Neural progenitor cell (in vitro differentiated cells): ENCODE measurements around the gene ADA. TPM values are rescaled to one million over a fixed set of nuclear protein-coding genes. Genes with fewer than 3 reads are reported as not detected.
"Not testable (repeated sequence)": the region's sequence is repeated elsewhere in the genome, so short reads cannot be mapped to it uniquely, and the experiment has no call there.

Experiments
- DNase-seq: peaks from one replicate; pipeline ENCODE4 v3.0.0-alpha.2; 2016; ENCODE audit warnings: low spot score
- H2AFZ ChIP-seq: fragments of 200-600 bp; sonication (generic); replicated peaks from 2 replicates; pipeline ENCODE4 v1.6.1; 2016; ENCODE audit warnings: antibody characterized with exemption
- H3F3A ChIP-seq: fragments of 200-600 bp; sonication (generic); 2 replicates; pipeline ENCODE4 v1.6.1; 2016; ENCODE audit warnings: antibody characterized with exemption, low read depth
- H3K27ac ChIP-seq: fragments of 200-600 bp; sonication (generic); 2 replicates; pipeline ENCODE4 v1.5.1; 2016; ENCODE audit warnings: mild to moderate bottlenecking
- H3K27me3 ChIP-seq: fragments of 200-600 bp; sonication (generic); 2 replicates; pipeline ENCODE4 v1.6.1; 2016; ENCODE audit warnings: mild to moderate bottlenecking, moderate library complexity
- H3K36me3 ChIP-seq: fragments of 200-600 bp; sonication (generic); 2 replicates; pipeline ENCODE4 v1.5.1; 2016
- H3K4me1 ChIP-seq: fragments of 200-600 bp; sonication (generic); 2 replicates; pipeline ENCODE4 v1.6.1; 2016; ENCODE audit warnings: mixed run types
- H3K4me2 ChIP-seq: fragments of 200-600 bp; sonication (generic); 2 replicates; pipeline ENCODE4 v1.6.1; 2016
- H3K4me3 ChIP-seq: fragments of 200-600 bp; sonication (generic); 2 replicates; pipeline ENCODE4 v1.5.1; 2016
- H3K79me2 ChIP-seq: fragments of 200-600 bp; sonication (generic); 2 replicates; pipeline ENCODE4 v1.6.1; 2016; ENCODE audit warnings: low read depth
- H3K9ac ChIP-seq: fragments of 200-600 bp; sonication (generic); 2 replicates; pipeline ENCODE4 v1.6.1; 2016
- H3K9me3 ChIP-seq: fragments of 200-600 bp; sonication (generic); 2 replicates; pipeline ENCODE4 v1.5.1; 2016; ENCODE audit warnings: low read depth
- H4K20me1 ChIP-seq: fragments of 200-600 bp; sonication (generic); 2 replicates; pipeline ENCODE4 v1.6.1; 2016; ENCODE audit warnings: low read depth
- H3K27ac Mint-ChIP-seq: 3 replicates; pipeline ENCODE4 v1.8.0; 2021; ENCODE audit warnings: mixed read lengths
- H3K27me3 Mint-ChIP-seq: 2 replicates; pipeline ENCODE4 v1.8.0; 2022; ENCODE audit warnings: low read depth, mild to moderate bottlenecking, inconsistent platforms, moderate library complexity, mixed read lengths; ENCODE audit not compliant: insufficient read depth
- H3K36me3 Mint-ChIP-seq: 3 replicates; pipeline ENCODE4 v1.8.0; 2021; ENCODE audit warnings: mixed read lengths
- H3K4me1 Mint-ChIP-seq: 3 replicates; pipeline ENCODE4 v1.8.0; 2021; ENCODE audit warnings: mixed read lengths
- H3K4me3 Mint-ChIP-seq: 3 replicates; pipeline ENCODE4 v1.8.0; 2021; ENCODE audit warnings: mild to moderate bottlenecking, moderate library complexity, mixed read lengths
- H3K9me3 Mint-ChIP-seq: 3 replicates; pipeline ENCODE4 v1.8.0; 2020; ENCODE audit warnings: mixed read lengths
- CTCF ChIP-seq: fragments of 200-600 bp; sonication (generic); IDR thresholded peaks from 2 replicates; pipeline ENCODE4 v1.5.1; 2017; ENCODE audit warnings: antibody characterized with exemption, mild to moderate bottlenecking
- EZH2 ChIP-seq: fragments of 200-600 bp; sonication (generic); IDR thresholded peaks from 2 replicates; pipeline ENCODE4 v1.6.1; 2017; ENCODE audit warnings: antibody characterized with exemption, mild to moderate bottlenecking, moderate library complexity
- EZH2phosphoT487 ChIP-seq: fragments of 200-600 bp; sonication (generic); IDR thresholded peaks from 2 replicates; pipeline ENCODE4 v1.6.1; 2017; ENCODE audit warnings: antibody characterized with exemption
- total RNA-seq: library from RNA; depleted of rRNA; stranded (reverse); fragments of >200 nt; gene quantifications from 2 replicates; pipeline ENCODE4 v1.2.3, GENCODE V29; 2015; ENCODE audit warnings: low replicate concordance

ADA gene
- total RNA-seq, 1 donor from 2014 or later, result 29.7 TPM

- peaks cover 11% of the 10 kb centered on the region for H3K4me1 ChIP-seq
- H3K27ac ChIP-seq, result no peak overlapping the region
- H4K20me1 ChIP-seq, result no peaks in the 10 kb centered on the region
- no peak overlapping the region for H3K9ac ChIP-seq
- no peaks in the 10 kb centered on the region for H3K9me3 Mint-ChIP-seq
- H3K27me3 Mint-ChIP-seq, result peaks cover 4% of the 10 kb centered on the region
- no peaks in the 10 kb centered on the region for H3K79me2 ChIP-seq
- H3K36me3 Mint-ChIP-seq, result no peaks in the 10 kb centered on the region
- H3K4me2 ChIP-seq, result no peak overlapping the region
- TF ChIP-seq EZH2phosphoT487, result no peak
- TF ChIP-seq CTCF, result no peak
- no peak for TF ChIP-seq EZH2
- no peak for DNase-seq
- H3F3A ChIP-seq, result no peaks in the 10 kb centered on the region
- H3K27ac Mint-ChIP-seq, result no peak overlapping the region
- H2AFZ ChIP-seq, result no peak overlapping the region
- H3K4me1 Mint-ChIP-seq, result peaks cover 6% of the 10 kb centered on the region
- no peaks in the 10 kb centered on the region for H3K27me3 ChIP-seq
- no peaks in the 10 kb centered on the region for H3K9me3 ChIP-seq
- H3K4me3 ChIP-seq, result no peak overlapping the region
- no peak overlapping the region for H3K4me3 Mint-ChIP-seq
- no peaks in the 10 kb centered on the region for H3K36me3 ChIP-seq
Measured at GRCh38 chr20:44681796-44682566, 30.5 kb upstream of the ADA start.

DNA sequence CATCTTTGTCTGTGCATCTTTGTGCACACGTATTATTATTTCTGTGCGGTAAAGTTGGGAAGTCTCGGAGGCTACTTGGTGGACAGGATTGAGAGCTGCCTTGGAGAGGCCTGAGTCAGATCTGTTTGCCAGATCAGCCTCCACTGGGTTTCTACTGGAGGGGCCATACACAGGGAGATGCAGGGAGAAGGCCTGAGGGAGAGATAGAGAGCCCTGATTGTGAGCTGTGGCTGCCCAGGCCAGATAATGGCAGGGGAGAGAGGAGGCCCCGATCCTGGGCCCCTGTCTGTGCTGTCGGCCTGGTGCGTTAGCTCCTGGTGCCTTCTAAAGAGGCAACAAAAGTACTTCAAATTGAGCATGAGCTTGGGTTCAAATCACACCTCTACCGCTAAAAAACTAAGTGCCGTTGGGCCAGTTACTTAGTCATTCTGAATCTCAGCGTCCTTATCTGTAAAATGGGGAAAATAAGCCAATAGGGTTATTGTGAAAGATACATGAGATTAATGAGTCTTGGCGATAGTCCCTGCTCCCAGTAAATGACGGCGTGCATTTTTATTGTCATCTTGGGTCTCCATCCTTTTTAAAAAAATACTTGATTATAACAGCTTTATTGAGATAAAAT is 27.6 kb upstream of the ADA start:
- no peaks in the 10 kb centered on the region for H3K27me3 ChIP-seq
- Mint-ChIP-seq H3K27me3 (peaks cover 6% of the 10 kb centered on the region), H3K4me1 (no peaks in the 10 kb centered on the region), H3K4me3 (no peak overlapping the region), H3K36me3 (no peaks in the 10 kb centered on the region), H3K27ac (peak overlapping the region; percentile 22), H3K9me3 (no peaks in the 10 kb centered on the region)
- no peak for DNase-seq
- H3K9me3 ChIP-seq, result no peaks in the 10 kb centered on the region
- TF ChIP-seq CTCF, result no peak
- TF ChIP-seq EZH2, result no peak
- TF ChIP-seq EZH2phosphoT487, result no peak
- no peak overlapping the region for H3K27ac ChIP-seq
- H4K20me1 ChIP-seq, result no peaks in the 10 kb centered on the region
- no peak overlapping the region for H3K4me2 ChIP-seq
- H3K36me3 ChIP-seq, result no peaks in the 10 kb centered on the region
- H3K9ac ChIP-seq, result no peak overlapping the region
- H2AFZ ChIP-seq, result peak overlapping the region; percentile 94
- no peak overlapping the region for H3K4me3 ChIP-seq
- no peaks in the 10 kb centered on the region for H3K79me2 ChIP-seq
- H3F3A ChIP-seq, result no peaks in the 10 kb centered on the region
- peaks cover 11% of the 10 kb centered on the region for H3K4me1 ChIP-seq

DNA sequence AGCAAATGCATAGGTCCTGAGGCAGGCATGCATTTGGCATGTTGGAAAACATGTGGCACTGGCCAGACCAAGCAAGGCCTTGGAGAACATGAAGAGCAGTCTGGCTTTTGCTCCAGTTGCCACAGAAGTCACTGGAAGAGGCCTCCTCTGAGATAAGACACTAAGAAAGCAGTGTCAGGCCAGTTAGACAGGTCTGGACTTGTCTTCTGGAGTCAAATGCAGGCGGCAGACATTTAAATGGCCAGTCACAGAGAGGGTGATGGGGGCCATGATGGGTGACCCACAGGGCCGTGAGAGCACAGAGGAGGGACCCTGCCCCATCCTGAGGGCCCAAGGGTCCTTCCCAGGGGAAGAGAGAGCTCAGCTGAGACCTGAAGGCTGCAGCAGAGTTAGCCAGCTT is 26.7 kb upstream of the ADA start:
- H3K79me2 ChIP-seq, result no peaks in the 10 kb centered on the region
- H3K4me2 ChIP-seq, result no peak overlapping the region
- H3K9ac ChIP-seq, result no peak overlapping the region
- no peak for DNase-seq
- Mint-ChIP-seq H3K9me3 (no peaks in the 10 kb centered on the region), H3K4me3 (no peak overlapping the region), H3K27ac (no peak overlapping the region), H3K36me3 (no peaks in the 10 kb centered on the region), H3K4me1 (no peaks in the 10 kb centered on the region), H3K27me3 (peaks cover 6% of the 10 kb centered on the region)
- TF ChIP-seq EZH2phosphoT487, result no peak
- TF ChIP-seq EZH2, result no peak
- no peak for TF ChIP-seq CTCF
- no peaks in the 10 kb centered on the region for H3F3A ChIP-seq
- H3K27me3 ChIP-seq, result no peaks in the 10 kb centered on the region
- H3K36me3 ChIP-seq, result no peaks in the 10 kb centered on the region
- no peaks in the 10 kb centered on the region for H3K9me3 ChIP-seq
- H2AFZ ChIP-seq, result peak overlapping the region; percentile 94
- H3K4me3 ChIP-seq, result no peak overlapping the region
- no peak overlapping the region for H3K27ac ChIP-seq
- peaks cover 11% of the 10 kb centered on the region for H3K4me1 ChIP-seq
- H4K20me1 ChIP-seq, result no peaks in the 10 kb centered on the region

DNA sequence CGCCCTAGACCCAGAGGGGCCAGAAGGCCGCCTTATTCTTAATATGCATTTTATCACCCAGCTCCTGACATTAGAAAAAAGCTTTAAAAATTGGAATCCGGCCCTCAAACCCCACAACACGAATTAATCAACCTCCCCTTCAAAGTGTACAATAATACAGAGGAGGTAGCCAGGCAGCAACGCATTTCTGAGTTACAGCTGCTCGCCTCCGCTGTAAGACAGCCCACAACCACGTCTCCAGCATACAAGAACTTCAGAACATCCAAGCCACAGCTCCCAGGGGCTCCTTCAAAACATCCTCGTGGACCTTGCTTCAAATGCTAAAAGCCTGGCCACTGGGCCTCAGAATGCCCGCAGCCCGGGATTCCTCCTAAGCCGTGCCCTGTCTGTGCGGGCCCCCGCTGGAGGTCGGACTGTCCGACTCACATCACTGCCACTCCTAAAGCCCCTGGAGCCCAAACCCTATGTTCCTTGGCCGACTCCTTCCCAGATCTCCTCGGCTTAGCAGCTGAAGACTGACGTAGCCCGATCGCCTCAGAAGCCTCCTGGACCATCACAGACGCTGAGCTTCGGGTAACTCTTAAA is 20.9 kb upstream of the ADA start:
- not testable (repeated sequence) for H3K4me1 ChIP-seq, H3K79me2 ChIP-seq, H3K9me3 ChIP-seq, H3K27me3 Mint-ChIP-seq, H3K4me1 Mint-ChIP-seq, H3K9ac ChIP-seq, H2AFZ ChIP-seq, H3K27me3 ChIP-seq, H4K20me1 ChIP-seq, H3K27ac Mint-ChIP-seq, H3K4me3 ChIP-seq, H3K4me2 ChIP-seq, H3K36me3 Mint-ChIP-seq, H3K36me3 ChIP-seq, H3F3A ChIP-seq, H3K27ac ChIP-seq, DNase-seq, H3K9me3 Mint-ChIP-seq
- H3K4me3 Mint-ChIP-seq, result peak overlapping the region; percentile 9

- not testable (repeated sequence) for H3K36me3 Mint-ChIP-seq, H3K36me3 ChIP-seq, H3K4me1 Mint-ChIP-seq, H3K4me3 ChIP-seq, H3K27ac ChIP-seq, H3K9me3 Mint-ChIP-seq, H3K79me2 ChIP-seq, H3K27ac Mint-ChIP-seq, H3K9ac ChIP-seq, H3F3A ChIP-seq, H3K4me3 Mint-ChIP-seq, H3K4me2 ChIP-seq, H3K27me3 ChIP-seq, H3K4me1 ChIP-seq, H2AFZ ChIP-seq, DNase-seq, H3K9me3 ChIP-seq, H3K27me3 Mint-ChIP-seq, H4K20me1 ChIP-seq
Measured at GRCh38 chr20:44671541-44671940, 20.0 kb upstream of the ADA start.
